ENCODE results near the gene TNPO2.

- TF ChIP-seq, protein P1, sequence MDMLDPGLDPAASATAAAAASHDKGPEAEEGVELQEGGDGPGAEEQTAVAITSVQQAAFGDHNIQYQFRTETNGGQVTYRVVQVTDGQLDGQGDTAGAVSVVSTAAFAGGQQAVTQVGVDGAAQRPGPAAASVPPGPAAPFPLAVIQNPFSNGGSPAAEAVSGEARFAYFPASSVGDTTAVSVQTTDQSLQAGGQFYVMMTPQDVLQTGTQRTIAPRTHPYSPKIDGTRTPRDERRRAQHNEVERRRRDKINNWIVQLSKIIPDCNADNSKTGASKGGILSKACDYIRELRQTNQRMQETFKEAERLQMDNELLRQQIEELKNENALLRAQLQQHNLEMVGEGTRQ (CRISPR knock-in tag; IDR thresholded peaks at IDR 0.05), result no peak
- TF ChIP-seq NFE2L1 (CRISPR knock-in tag; IDR thresholded peaks at IDR 0.05) (no peak), SP1 (CRISPR knock-in tag; conservative IDR thresholded peaks at IDR 0.05) (no peak), CTCF (IDR thresholded peaks at IDR 0.05) (no peak), FOXJ3 (CRISPR knock-in tag; IDR thresholded peaks at IDR 0.05; ENCODE audit: borderline replicate concordance) (no peak)
These were observed 58.5 kb downstream of the TNPO2 start for GRCh38 chr19:12665281-12665573.

All from WTC11 (cell line).